Renal cortex interstitium (tissue), 11 donors: ENCODE measurements around the gene OPHN1. TPM values are rescaled to one million over a fixed set of nuclear protein-coding genes. Genes with fewer than 3 reads are reported as not detected.

Experiments
- DNase-seq, 11 donors: peaks; one replicate each; pipeline ENCODE4 v3.0.0-alpha.2; 2013; ENCODE audit warnings: low read depth in 9 of 11, low spot score in 4 of 11; ENCODE audit errors: extremely low read depth in 1 of 11
- polyA plus RNA-seq, 3 donors: library from polyadenylated mRNA; unstranded; fragments of 120-200 nt; gene quantifications; one replicate each; pipeline ENCODE4 v1.2.1, GENCODE V29; 2013; ENCODE audit not compliant: insufficient read length in 3 of 3

OPHN1 gene
- polyA plus RNA-seq, 3 donors: 8.8 to 11.3 (median 9.0) TPM

GRCh38 chrX:68199062-68199848 is 234.0 kb downstream of the OPHN1 start:
- DNase-seq: no peak

DNA sequence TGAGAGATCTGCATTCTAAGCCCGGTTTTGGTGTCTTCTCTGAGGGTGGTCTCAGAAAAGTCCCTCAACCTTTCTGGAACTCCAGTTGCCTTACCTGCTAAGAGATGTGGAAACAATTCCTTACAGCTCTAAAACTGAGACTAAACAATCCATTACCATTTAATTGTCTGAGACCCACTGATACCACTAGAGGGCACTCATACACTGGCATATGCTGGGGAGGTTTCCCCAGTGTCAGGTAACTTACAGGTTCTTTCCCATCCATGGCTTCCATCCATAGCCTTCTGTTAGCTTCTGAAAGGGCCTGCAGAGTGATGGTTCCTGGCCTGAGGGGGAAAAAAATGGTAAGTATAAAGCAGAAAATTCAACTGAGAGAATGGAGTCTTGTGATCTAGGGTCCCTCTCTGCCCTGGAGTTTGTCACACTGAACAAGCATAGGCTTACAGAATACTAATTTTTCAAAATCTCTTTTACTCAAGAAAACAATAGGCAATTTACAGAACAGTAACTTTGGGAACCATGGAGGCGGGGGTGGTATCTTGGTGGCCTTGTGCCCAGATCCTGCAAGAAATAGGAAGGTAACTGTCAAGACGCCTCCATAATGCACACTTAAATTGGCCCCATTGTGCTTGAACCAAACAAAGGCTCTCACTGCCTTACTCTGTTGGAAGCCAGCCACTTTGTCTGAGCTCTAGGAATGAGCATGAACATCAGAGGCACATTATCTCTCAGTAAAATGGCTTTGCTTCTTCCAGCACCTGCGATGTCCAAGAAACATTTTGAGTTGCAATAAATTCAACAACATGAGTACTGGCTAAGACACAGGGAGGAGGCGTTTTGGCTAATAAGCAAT is 236.1 kb downstream of the OPHN1 start:
- DNase-seq: peak; percentile 7 to 55 (median 30)

DNA sequence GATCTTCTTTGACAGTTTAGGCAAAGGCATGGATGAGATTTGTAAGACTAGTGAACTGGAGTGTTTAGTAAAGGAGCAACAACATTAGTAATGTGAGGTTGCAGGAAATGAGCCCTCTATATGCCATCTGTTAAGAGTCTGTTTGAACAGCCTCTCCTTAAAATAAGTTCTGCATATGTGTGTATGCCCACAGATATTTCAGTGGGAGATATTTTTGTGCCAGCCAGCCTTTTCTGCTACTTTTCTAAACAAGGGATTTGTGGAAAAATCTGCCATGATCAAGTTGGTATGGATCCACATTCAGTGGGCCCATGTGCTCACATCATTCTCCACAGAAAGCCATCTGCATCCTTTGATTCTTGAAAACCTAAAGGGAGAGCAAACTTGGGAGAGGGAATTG is 237.7 kb downstream of the OPHN1 start:
- no peak for DNase-seq

- no peak for DNase-seq
These were observed 239.5 kb downstream of the OPHN1 start for GRCh38 chrX:68193786-68194185.

- DNase-seq: no peak
These were observed 240.1 kb downstream of the OPHN1 start for GRCh38 chrX:68193234-68193633.

DNA sequence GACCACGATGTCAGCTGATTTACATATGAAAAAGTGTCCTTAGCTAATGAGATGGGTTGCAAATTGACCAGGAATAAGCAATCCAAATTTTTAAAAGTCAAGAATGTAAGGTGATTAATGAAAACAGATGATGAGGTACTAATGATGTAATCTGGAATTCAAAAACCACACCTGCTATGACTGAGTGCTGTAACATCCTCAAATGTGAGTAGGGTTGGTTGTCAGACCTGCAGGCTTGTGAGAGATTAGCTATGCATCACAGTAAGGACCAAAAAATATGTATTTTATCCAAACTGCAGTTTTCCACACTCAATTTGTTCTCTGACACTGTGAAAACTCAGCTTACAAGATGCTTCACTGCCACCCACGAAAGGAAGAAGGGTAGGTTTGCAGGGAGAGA is 242.5 kb downstream of the OPHN1 start:
- no peak for DNase-seq

DNA sequence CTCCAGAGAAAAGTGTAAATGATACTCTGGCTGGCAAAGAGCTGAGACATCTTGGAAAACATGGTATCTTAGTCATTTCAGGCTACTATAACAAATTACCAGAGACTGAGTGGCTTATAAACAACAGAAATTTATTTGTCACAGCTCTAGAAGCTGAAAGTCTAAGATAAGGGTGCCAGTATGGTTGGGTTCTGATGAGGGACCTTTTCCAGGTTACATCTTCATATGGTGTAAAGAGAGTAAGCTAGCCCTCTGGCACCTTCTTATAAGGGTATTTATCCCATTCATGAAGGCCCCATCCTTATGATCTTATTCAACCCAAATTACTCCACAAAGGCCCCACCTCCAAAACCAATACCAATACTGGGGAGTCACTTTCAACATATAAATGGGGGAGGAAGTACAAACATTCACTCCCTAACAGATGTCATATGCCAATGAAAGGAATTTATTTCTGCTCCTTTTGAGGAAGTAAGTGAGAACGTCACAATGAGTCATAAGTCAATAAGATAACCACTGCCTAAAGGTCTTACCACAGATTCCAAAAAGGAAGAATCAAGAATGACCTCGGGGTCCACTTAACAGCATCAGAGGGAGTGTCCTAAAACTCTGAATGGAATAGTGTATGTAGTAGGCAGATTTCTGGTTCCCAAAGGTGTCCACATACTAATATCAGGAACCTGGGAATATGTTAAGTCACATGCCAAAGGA is 246.6 kb downstream of the OPHN1 start:
- no peak for DNase-seq

DNA sequence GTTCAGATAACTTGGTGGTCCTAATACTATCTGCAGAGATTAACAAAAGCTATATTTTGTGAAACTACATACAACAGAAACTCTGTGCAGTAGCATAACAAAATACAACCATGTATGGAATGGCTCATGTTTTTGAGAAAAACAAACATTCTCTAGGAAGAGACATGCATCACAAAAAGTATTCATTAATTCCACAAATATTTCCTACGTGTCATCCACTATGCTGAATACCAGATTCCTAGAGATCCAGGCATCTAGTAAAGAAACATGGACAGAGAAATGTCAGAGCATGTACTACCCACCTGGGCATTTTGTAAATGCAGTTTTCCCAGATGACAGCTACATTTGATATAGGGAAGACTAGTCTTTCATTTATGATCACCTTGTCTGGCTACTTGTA is 248.1 kb downstream of the OPHN1 start:
- no peak for DNase-seq

DNA sequence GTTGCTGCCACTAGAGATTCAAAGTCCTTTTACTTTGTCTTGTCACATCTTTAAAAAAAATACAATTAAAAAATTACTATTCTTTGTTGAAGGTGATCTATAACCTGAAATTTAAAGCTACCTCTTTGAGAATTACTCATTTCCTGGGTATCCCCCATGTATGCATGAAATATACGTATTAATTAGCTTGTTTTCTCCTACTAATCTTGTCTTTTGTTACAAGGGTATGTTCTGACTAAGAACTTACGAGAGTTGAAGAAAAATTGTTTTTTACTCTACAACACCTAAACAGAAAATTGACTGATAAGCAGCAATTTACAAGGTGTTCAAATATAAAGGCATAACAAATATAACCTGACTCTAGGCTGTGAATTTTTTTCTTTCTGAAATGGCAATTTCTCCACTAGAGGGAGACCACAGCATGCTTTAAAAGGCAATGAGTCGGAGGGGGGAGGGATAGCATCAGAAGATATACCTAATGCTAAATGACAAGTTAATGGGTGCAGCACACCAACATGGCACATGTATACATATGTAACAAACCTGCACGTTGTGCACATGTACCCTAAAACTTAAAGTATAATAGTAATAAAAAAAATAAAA is 249.6 kb downstream of the OPHN1 start:
- DNase-seq: peak in 6 of 11 donors; percentile 1 to 12 (median 5)

- no peak for DNase-seq
These were observed 252.7 kb downstream of the OPHN1 start for GRCh38 chrX:68180579-68180978.

DNA sequence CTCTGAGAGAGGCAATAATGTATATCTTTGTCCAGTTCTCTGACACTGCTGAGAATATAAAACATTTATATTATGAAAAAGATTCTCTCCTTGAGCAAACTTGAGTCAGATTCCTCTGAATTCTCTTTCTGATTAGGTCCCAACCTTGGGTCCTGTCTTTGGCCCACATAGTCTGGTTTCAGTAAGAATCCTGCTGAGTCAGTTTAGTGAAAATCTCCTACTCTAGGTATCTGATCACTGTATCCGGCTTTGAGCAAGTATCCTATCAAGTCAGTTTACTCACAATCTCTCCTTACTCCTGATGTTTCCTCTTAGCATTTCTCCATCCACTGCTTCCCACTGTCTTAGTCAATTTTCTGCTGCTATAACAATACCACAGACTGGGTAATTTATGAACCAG is 253.9 kb downstream of the OPHN1 start:
- DNase-seq: no peak

- no peak for DNase-seq
These were observed 255.8 kb downstream of the OPHN1 start for GRCh38 chrX:68177542-68177941.

DNA sequence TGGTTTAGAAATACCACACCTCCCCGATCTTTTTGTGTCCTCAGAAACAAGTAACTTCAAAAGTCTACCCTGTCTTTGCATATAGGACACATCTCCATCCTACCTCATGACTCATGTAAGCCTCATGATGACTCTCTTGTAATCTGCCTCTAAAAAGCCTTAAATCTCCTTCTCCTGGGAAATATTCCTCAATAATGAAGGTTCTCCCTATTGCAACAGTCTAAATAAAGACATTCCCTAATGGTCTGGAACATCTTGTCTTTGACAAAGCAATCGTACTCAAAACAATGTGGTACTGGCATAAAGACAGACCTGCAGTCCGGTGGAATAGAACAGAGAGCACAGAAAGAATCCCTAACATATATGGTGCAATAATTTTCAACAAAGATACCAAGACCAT is 257.7 kb downstream of the OPHN1 start:
- no peak for DNase-seq

DNA sequence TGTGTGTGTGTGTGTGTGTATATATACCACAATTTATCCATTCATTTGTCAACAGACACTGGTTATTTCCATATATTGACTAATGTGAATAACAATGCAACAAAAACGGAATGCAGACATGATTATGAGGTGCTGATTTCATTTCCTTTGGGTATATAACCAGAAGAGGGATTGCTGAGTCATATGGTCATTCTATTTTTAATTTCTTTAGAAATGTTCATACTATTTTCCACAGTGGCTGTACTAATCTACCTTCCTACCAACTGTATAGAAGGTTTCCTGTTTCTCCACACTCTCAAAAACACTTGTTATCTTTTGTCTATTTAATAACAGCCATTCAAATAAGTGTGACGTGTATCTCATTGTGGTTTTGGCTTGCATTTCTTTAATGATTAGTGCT is 269.9 kb downstream of the OPHN1 start:
- no peak for DNase-seq

DNA sequence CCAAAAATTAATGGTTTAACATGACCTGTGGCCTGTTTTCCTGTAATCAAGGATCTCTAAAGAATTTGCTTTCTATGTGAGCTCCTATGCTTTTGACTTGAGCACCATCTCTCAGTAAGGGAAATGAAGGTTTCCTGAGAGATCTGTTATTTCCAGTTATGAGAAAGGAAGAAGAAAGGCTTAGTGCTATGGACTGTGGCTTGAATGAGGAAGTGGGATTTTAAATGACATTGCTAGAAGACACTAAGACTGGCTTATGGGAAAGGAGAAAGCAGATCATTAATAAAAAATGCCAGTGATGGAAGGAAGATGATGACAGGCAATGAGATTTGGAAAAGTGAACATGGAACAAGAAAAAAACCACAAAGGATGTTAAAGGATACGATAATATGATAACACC is 285.4 kb downstream of the OPHN1 start:
- DNase-seq: no peak

DNA sequence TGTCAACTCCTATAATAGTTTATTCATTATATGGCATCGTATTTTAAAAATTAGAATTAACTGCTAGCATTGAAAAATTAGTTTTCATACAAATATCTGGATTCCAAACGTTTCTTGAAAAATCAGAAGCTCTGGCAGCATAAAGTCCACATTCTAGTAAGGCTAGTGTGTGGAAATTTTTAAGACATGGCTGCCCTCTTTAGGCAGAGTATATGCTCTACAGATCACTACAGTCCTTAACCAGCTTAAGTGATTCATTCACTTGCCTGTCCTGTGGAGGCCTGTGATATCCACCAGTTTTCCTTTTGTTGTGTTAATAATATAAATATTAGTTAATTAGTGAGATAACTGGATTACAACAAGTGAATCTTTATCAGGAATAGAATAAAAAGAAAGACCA is 287.2 kb downstream of the OPHN1 start:
- peak in 6 of 11 donors; percentile 1 to 18 (median 4) for DNase-seq

DNA sequence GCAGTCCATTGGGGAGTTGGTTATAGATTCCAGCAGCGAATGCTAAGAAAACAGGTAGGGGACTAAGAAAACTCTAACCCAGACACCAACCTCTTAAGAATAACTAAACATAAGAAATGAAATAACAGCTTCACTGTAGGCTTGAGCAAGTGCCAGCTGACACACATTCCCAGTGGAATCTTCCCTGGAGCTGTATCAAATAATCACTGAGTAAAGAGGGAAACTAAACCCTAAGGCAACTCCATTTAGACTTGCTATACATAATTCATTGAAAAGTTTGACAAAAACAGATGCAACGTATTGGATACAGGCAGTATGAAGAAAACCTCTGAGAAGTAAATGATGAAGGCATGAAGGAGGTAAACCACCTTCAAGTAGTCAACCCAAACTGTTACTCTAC is 293.5 kb downstream of the OPHN1 start:
- DNase-seq: no peak

DNA sequence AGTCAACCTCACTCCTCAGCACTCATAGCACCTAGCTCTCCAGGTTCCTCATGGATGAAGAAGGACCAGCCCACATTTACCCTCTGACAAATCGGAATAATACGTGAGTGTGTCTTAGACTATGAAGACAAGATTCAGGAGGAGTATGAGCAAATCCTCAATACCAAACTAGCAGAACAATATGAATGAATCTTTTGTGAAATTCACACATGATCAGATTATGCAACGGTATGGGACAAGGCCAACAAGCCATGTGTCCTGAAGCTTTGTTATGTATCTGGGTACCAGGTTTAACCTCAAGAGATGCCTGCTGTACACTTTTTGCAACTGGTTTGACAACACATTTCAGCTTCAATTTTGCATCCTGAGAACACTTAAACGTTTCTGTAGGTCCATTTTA is 300.1 kb downstream of the OPHN1 start:
- DNase-seq: no peak

DNA sequence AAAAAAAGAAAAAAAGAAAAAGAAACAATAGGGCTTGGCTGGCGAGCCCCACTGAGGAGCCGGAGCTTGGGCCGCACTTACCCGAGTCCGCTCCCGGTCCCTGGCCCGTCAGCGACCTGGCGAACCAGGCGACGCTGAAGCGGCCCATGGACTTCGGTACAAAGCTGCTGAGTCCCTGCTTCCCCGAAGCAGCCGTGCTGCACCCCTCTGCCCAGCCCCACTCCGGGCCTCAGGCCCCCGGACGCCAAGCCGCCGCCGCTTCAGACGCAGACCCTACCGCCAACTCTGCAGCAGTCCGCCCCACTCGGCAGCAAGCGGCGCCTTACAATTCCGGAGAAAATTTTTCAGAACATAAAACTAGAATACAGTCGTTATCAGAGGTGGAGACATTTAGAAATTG is 300.5 kb downstream of the OPHN1 start:
- DNase-seq: no peak
